HG03442 (cell line): Measurements from ENCODE around the gene DNAH17.

Experiments
- ATAC-seq: cut with Tn5 transposase; IDR thresholded peaks from one replicate; pipeline ENCODE4 v1.9.1; 2021; ENCODE audit warnings: mild to moderate bottlenecking, moderate library complexity; ENCODE audit not compliant: unreplicated experiment

The DNAH17 gene

DNA sequence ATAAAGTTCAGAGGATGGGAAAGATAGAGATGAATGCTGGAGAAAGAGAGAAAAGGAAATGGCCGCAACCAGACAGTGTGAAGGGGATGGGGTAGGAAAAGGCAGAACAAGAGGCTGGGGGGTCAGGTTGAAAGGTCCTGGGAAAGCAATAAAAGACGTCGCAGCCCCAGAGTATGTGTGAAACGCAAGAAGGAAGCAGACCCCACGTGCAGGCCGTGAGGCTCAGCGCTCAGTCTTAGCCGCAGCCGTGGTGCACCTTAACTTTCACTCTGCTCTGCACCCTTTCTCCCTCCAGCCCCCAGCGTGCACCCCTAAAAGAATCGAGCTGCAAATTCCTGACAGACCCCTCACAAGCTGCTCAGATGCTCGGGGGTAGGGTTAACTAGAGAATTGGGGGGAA is 1.9 kb downstream of the DNAH17 start:
- ATAC-seq, result no peak

GRCh38 chr17:78573955-78574354 is 3.2 kb downstream of the DNAH17 start:
- no peak for ATAC-seq

- ATAC-seq, result no peak
These were observed 4.7 kb downstream of the DNAH17 start for GRCh38 chr17:78572239-78573205.

GRCh38 chr17:78571329-78571728 is 5.9 kb downstream of the DNAH17 start:
- ATAC-seq, result no peak

DNA sequence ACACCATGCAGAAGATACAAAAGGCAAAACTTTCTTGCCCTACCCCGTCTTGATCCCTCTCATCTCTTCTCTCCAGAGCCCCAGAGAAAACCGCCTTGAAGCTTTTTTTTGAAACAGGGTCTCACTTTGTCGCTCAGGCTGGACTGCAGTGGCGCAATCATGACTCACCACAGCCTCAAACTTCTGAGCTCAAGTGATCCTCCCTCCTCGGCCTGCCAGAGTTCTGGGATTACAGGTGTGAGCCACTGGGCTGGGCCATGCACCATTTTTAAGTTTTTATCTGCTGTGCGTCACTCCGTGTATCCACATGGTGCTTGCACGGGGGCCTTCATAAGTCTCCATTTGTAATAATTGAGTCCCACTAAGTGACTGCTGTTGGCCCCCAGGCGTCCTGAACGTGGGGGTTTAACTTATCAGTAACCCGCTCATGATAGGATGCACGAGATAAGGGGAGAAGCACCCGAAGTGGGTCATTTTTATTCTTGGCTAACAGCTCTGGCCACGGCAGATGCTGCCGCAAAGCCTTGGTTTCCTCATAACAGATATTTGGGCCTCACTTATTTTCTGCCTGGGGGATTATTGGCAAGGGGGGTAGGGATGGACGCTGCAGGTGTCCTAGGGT is 8.6 kb downstream of the DNAH17 start:
- no peak for ATAC-seq

- ATAC-seq, result no peak
These were observed 9.2 kb downstream of the DNAH17 start for GRCh38 chr17:78567991-78568390.

- no peak for ATAC-seq
These were observed 10.2 kb downstream of the DNAH17 start for GRCh38 chr17:78566947-78567346.

DNA sequence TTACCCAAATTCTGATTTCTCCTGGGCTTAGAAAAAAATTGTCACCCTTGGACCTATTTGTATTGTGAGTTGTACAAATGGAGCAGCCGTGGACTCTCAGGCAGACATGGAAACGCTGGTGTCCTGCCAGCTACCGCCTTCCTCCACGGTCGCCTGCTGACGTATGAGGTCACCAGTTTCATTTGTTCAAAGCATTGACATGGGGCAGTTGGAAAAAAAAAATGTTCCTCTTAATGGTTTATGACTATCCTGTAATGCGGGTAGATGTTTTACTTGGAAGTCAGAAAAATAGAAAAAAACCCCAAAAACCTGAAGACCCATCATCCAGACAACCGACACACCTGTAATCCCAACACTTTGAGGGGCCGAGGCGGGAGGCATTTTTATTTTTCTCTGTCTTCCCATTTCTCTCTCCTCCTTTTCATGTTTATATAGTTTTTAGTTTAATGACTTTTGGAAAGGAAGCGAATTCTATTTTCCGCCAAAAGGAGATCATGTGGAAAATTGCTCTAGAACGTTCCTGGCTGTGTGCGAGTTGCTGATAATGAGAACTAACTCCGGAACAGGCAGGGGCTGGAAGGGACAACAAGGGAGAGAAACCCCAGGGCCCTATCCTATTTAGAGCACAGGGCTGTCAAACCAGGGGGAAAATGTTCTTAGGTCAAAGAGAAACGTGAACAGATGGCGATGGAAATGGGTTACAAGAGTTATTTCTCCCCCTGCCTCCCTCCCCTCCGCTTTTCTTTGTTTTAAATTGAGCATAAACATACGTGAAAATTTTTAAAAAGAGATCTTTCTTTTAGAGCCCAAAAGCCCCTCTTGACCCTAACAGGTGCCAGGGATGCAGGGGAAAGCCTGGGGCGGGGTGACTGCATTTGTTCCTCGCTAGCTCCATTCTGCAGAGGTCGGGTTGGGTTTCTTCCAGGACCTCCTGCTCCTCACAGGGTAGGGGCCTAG is 13.7 kb downstream of the DNAH17 start:
- ATAC-seq, result no peak

DNA sequence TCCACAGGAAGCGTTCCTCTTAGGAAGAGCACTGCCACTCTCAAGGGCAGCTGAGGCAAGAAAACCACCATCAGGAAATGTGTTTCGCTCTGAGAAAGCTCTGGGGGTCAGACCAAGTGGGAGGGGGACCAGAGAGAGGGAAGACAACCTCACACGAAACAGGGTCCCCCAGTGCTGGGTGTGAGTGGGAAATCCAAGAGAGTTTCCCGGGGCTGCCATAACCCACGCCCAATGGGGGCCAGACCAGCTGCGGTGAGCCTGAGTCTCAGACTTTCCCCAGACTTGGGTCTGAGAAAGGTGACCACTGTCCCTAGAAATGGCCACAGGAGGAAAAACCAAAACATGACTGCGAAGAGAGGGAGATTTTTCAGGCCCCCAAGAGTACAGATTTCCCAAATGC is 14.5 kb downstream of the DNAH17 start:
- no peak for ATAC-seq

DNA sequence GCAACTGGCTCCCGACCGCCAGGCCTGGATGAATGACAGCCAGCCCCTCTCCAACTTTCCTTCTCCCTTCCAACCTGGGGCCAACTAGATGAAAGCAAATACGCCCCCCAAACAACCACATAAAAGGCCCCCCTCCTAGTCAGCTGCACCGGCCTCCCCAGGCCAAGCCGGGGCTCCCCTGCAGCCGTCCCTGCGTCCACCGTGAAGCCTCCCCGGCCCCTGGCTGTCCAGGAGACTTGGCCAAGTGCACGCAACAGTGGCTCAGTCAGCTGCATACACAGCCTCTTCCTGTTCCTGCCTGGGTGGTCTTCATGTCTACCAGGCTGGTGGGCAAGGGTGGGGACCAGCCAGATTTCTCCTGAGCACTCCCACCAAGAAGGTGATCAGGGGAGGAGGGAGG is 16.0 kb downstream of the DNAH17 start:
- ATAC-seq, result no peak

- ATAC-seq, result no peak
These were observed 16.5 kb downstream of the DNAH17 start for GRCh38 chr17:78560731-78561130.

DNA sequence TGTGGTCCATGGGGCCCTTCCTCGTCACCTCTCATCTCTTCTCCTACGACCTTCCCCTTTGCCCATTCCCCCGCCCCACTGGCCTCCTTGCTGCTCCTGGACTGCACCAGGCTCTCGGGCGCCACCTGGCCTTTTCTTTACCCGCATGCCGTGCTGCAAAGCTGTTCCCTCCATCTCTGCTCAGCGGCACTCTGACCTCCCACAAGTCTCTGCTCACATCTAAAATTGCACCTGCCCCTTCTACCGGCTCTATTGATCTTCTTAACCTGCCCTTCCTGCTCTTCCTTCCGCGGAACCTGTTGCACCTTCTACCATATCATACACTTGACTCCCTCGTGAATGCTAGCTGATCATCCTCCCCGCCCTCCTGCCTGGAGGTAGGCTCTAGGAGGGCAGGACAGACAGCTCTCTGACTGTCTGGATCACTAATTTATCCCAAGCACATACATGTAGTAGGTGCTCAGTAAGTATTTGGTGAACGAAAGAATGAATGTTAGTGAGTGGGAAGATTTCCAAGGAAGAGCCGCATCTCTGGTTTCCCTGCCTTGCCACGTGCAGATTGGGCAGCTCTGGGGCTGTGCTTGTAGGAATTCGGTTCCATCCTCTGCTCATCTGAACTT is 17.3 kb downstream of the DNAH17 start:
- ATAC-seq, result no peak

DNA sequence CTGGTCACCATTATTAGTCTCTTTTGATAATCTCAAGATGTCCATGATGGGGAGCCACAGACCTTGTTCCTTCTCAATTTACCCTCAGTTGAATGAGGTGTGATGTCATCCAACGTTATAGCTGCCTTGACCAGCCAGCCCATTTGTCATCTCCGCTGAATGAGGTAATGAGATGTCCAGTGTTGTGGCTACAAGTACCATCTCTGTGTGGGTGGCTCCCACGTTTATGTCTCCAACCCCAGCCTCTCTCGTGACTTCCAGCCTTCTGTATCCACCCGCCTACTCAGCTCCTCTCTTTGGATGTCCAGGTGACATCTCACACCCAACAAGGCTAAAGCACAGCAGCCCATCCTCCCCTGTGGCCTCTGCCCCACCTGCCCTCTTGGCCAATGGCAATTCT is 18.2 kb downstream of the DNAH17 start:
- no peak for ATAC-seq

- no peak for ATAC-seq
These were observed 18.9 kb downstream of the DNAH17 start for GRCh38 chr17:78558181-78558850.

- ATAC-seq, result no peak
These were observed 19.6 kb downstream of the DNAH17 start for GRCh38 chr17:78557598-78558039.

DNA sequence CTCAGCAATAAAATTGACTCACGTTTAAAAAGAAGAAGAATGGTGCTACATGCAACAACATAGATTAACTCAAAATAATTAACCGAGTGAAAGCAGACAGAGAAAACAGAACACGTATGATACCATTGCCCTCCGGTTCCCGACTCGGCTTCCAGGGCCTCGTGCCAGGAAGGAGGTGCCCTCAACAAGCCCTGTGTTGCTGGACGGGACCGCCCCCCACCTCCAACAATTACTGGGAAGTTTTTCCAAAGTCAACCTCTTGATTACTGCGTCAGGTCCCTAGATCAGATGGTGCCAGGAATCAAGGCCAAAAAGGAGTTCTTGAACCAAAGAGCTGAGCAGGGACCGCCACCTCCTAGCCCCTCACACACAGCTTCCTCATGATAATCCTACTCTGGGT is 20.4 kb downstream of the DNAH17 start:
- no peak for ATAC-seq

GRCh38 chr17:78555746-78556401 is 21.3 kb downstream of the DNAH17 start:
- no peak for ATAC-seq

DNA sequence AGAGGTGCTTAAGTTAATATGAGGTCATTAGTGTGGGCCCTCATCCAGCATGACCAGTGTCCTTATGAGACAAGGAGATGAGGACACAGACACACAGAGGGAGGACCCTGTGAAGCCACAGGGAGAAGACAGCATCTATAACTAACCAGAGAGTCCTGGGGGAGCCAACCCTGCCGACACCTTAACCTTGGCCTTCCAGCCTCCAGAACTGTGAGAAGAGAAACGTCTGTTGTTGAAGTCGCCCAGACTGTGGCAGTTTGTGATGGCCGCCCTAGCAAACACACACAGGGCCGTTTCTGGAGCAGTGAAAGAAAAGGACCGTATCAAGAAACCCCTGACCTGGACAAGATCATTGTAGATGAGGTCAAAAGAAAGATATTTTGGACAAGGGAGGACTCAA is 26.7 kb downstream of the DNAH17 start:
- no peak for ATAC-seq

GRCh38 chr17:78548725-78549124 is 28.5 kb downstream of the DNAH17 start:
- no peak for ATAC-seq

- ATAC-seq, result no peak
These were observed 30.2 kb downstream of the DNAH17 start for GRCh38 chr17:78547035-78547434.
